GM11168 (cell line): ENCODE measurements around the gene CD6.

ENCODE experiments used
- in situ Hi-C: fragments of 300-500 bp; cut with MboI; formaldehyde crosslinking; loops from one replicate; pipeline ENCODE4 v1.12.0; 2022; ENCODE audit warnings: low sequenced_read_pairs; ENCODE audit not compliant: unreplicated experiment

The CD6 gene

GRCh38 chr11:60971520-60971919, at the start of gene CD6:
Gene CD6, plus strand, starts transcription at chr11:60971680. Its CDS starts 186 bp downstream, at chr11:60971866.
- in situ Hi-C loops, result no loop called here

GRCh38 chr11:60921777-60922335, 49.6 kb upstream of the CD6 start:
- in situ Hi-C loops, result no loop called here

GRCh38 chr11:60922906-60923305, 48.6 kb upstream of the CD6 start:
- in situ Hi-C loops, result no loop called here

- in situ Hi-C loops, result no loop called here
These were observed 48.2 kb upstream of the CD6 start for GRCh38 chr11:60923326-60923725.

- in situ Hi-C loops, result no loop called here
These were observed 47.7 kb upstream of the CD6 start for GRCh38 chr11:60923800-60924109.

GRCh38 chr11:60924110-60924905, 47.2 kb upstream of the CD6 start, which contains the start of gene TMEM132A:
Gene TMEM132A, plus strand, starts transcription at chr11:60924460. Its CDS starts 174 bp downstream, at chr11:60924634.
- in situ Hi-C loops, result no loop called here

- in situ Hi-C loops, result no loop called here
These were observed 46.3 kb upstream of the CD6 start for GRCh38 chr11:60924906-60925853.

GRCh38 chr11:60925868-60926267, 45.6 kb upstream of the CD6 start:
- in situ Hi-C loops, result no loop called here

- in situ Hi-C loops, result no loop called here
These were observed 45.0 kb upstream of the CD6 start for GRCh38 chr11:60926500-60926899.

- in situ Hi-C loops, result no loop called here
These were observed 44.4 kb upstream of the CD6 start for GRCh38 chr11:60927061-60927592.

GRCh38 chr11:60927600-60927999, 43.9 kb upstream of the CD6 start:
- in situ Hi-C loops, result no loop called here

GRCh38 chr11:60928563-60929001, 42.9 kb upstream of the CD6 start:
- in situ Hi-C loops, result no loop called here

GRCh38 chr11:60929764-60930163, 41.7 kb upstream of the CD6 start:
- in situ Hi-C loops, result no loop called here

- in situ Hi-C loops, result no loop called here
These were observed 41.1 kb upstream of the CD6 start for GRCh38 chr11:60930394-60930793.

GRCh38 chr11:60931917-60932316, 39.6 kb upstream of the CD6 start:
- in situ Hi-C loops, result no loop called here

GRCh38 chr11:60932605-60933356, 38.7 kb upstream of the CD6 start:
- in situ Hi-C loops, result no loop called here

- in situ Hi-C loops, result no loop called here
These were observed 37.9 kb upstream of the CD6 start for GRCh38 chr11:60933416-60934123.

GRCh38 chr11:60934124-60934789, 37.2 kb upstream of the CD6 start:
- in situ Hi-C loops, result no loop called here
